ENCODE measurements around the gene CREM.

CREM gene

GRCh38 chr10:35136263-35136815, 9.7 kb downstream of the CREM start:
- DNase-seq (ENCODE audit: low read depth): no peak

GRCh38 chr10:35140126-35140525, 13.5 kb downstream of the CREM start:
- DNase-seq (ENCODE audit: low read depth): no peak

- DNase-seq (ENCODE audit: low read depth): no peak
Measured at GRCh38 chr10:35140727-35141126, 14.1 kb downstream of the CREM start.

- no peak for DNase-seq (ENCODE audit: low read depth)
Measured at GRCh38 chr10:35150308-35150707, 23.7 kb downstream of the CREM start.

GRCh38 chr10:35152992-35153391, 26.3 kb downstream of the CREM start:
- DNase-seq (ENCODE audit: low read depth): no peak

- no peak for DNase-seq (ENCODE audit: low read depth)
Measured at GRCh38 chr10:35153716-35154115, 27.1 kb downstream of the CREM start.

GRCh38 chr10:35160743-35161142, 34.1 kb downstream of the CREM start:
- no peak for DNase-seq (ENCODE audit: low read depth)

GRCh38 chr10:35161906-35162305, 35.3 kb downstream of the CREM start:
- no peak for DNase-seq (ENCODE audit: low read depth)

GRCh38 chr10:35165136-35165535, 38.5 kb downstream of the CREM start:
- no peak for DNase-seq (ENCODE audit: low read depth)

GRCh38 chr10:35165811-35166210, 39.2 kb downstream of the CREM start:
- no peak for DNase-seq (ENCODE audit: low read depth)

GRCh38 chr10:35166607-35167006, 40.0 kb downstream of the CREM start:
- DNase-seq (ENCODE audit: low read depth): no peak

- no peak for DNase-seq (ENCODE audit: low read depth)
Measured at GRCh38 chr10:35167342-35167741, 40.7 kb downstream of the CREM start.

GRCh38 chr10:35172146-35172545, 45.5 kb downstream of the CREM start:
- DNase-seq (ENCODE audit: low read depth): no peak

GRCh38 chr10:35172574-35172973, 45.9 kb downstream of the CREM start:
- no peak for DNase-seq (ENCODE audit: low read depth)

GRCh38 chr10:35178331-35178730, 51.7 kb downstream of the CREM start:
- no peak for DNase-seq (ENCODE audit: low read depth)

- no peak for DNase-seq (ENCODE audit: low read depth)
Measured at GRCh38 chr10:35182631-35183510, 56.2 kb downstream of the CREM start.

GRCh38 chr10:35184527-35185171, 58.0 kb downstream of the CREM start:
- DNase-seq (ENCODE audit: low read depth): no peak

- no peak for DNase-seq (ENCODE audit: low read depth)
Measured at GRCh38 chr10:35185260-35186034, 58.8 kb downstream of the CREM start.

GRCh38 chr10:35188954-35189353, 62.3 kb downstream of the CREM start:
- DNase-seq (ENCODE audit: low read depth): no peak

- peak; percentile 12 for DNase-seq (ENCODE audit: low read depth)
Measured at GRCh38 chr10:35191523-35191922, 64.9 kb downstream of the CREM start.

- DNase-seq (ENCODE audit: low read depth): no peak
Measured at GRCh38 chr10:35192645-35193249, 66.1 kb downstream of the CREM start.

- DNase-seq (ENCODE audit: low read depth): no peak
Measured at GRCh38 chr10:35194471-35194870, 67.8 kb downstream of the CREM start.

Measured in CMK (cell line).